ENCODE data around the gene SYNGR4. TPM values are rescaled to one million over a fixed set of nuclear protein-coding genes. Genes with fewer than 3 reads are reported as not detected.
"Not testable (repeated sequence)": the region's sequence is repeated elsewhere in the genome, so short reads cannot be mapped to it uniquely, and the experiment has no call there.

SYNGR4 gene
- not detected in 2 replicates for total RNA-seq

GRCh38 chr19:48363810-48364597 is at the start of gene SYNGR4, which contains the start of gene TMEM143:
TSS of gene SYNGR4 (plus strand) at chr19:48364367. CDS start at chr19:48365843, 1,476 bp downstream.
TSS of gene TMEM143 (minus strand) at chr19:48363940. CDS start at chr19:48363920, 20 bp downstream.
- DNase-seq (ENCODE audit: low read depth): peak; percentile 98

GRCh38 chr19:48315712-48316111 is 48.5 kb upstream of the SYNGR4 start:
- DNase-seq (ENCODE audit: low read depth): no peak

GRCh38 chr19:48317708-48317960 is 46.5 kb upstream of the SYNGR4 start:
- DNase-seq (ENCODE audit: low read depth): not testable (repeated sequence)

- no peak for DNase-seq (ENCODE audit: low read depth)
These were observed 45.7 kb upstream of the SYNGR4 start for GRCh38 chr19:48318286-48318987.

GRCh38 chr19:48319647-48320541 is 44.3 kb upstream of the SYNGR4 start:
- peak; percentile 55 for DNase-seq (ENCODE audit: low read depth)

- DNase-seq (ENCODE audit: low read depth): peak; percentile 83
These were observed 42.9 kb upstream of the SYNGR4 start for GRCh38 chr19:48321372-48321621.

- peak; percentile 86 for DNase-seq (ENCODE audit: low read depth)
These were observed 42.3 kb upstream of the SYNGR4 start for GRCh38 chr19:48321622-48322591.

- DNase-seq (ENCODE audit: low read depth): peak; percentile 64
These were observed 38.8 kb upstream of the SYNGR4 start, which contains the start of gene EMP3 for GRCh38 chr19:48325265-48325910. TSS of gene EMP3 (plus strand) at chr19:48325552. CDS start at chr19:48326845, 1,293 bp downstream.

- DNase-seq (ENCODE audit: low read depth): peak; percentile 70
These were observed 34.8 kb upstream of the SYNGR4 start for GRCh38 chr19:48329167-48329891.

- peak; percentile 72 for DNase-seq (ENCODE audit: low read depth)
These were observed 34.0 kb upstream of the SYNGR4 start for GRCh38 chr19:48330012-48330681.

- no peak for DNase-seq (ENCODE audit: low read depth)
These were observed 31.9 kb upstream of the SYNGR4 start for GRCh38 chr19:48332351-48332661.

GRCh38 chr19:48332662-48333466 is 31.3 kb upstream of the SYNGR4 start:
- peak; percentile 100 for DNase-seq (ENCODE audit: low read depth)

- DNase-seq (ENCODE audit: low read depth): peak; percentile 75
These were observed 30.4 kb upstream of the SYNGR4 start for GRCh38 chr19:48333467-48334384.

GRCh38 chr19:48338253-48338755 is 25.9 kb upstream of the SYNGR4 start:
- no peak for DNase-seq (ENCODE audit: low read depth)

- no peak for DNase-seq (ENCODE audit: low read depth)
These were observed 25.2 kb upstream of the SYNGR4 start for GRCh38 chr19:48338802-48339503.

- no peak for DNase-seq (ENCODE audit: low read depth)
These were observed 23.2 kb upstream of the SYNGR4 start for GRCh38 chr19:48340995-48341394.
